ENCODE results near the gene LGALS3BP.

The LGALS3BP gene

DNA sequence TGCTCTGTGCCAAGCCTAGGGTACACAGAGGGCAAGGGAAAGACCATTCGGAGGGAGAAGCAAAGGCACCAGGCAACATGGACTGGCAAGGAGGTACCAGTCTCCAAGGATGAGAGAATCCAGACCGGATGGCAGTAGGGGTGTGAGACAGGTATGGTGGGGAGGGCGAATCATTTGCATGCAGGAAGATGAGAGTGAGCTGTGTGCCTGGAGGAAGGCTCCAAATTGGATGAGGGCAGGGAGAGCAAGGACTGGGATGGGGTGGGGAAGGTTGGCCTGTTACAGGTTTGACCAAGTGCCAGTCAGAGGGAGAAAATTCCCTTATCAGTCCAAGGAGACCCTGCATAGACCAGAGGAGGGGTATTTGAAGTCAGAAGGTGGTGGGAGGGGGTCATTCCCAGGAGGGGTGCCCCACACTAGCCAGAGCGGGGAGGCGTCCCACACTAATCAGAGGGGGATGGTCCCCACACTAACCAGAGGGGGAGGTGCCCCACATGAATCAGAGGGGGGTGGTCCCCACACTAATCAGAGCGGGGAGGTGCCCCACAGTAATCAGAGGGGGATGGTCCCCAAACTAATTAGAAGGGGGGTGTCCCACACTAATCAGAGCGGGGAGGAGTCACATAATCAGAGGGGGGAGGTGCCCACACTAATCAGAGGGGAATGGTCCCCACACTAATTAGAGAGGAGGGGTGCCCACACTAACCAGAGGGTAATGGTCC lies 29.1 kb upstream of the LGALS3BP start:
- Histone ChIP-seq H3K27ac (peak overlapping the region; percentile 66), H3K4me3 (ENCODE audit: low read depth, low read length) (peak overlapping the region; percentile 92), H3K36me3 (replicated peaks) (peaks cover 4% of the 10 kb centered on the region), H3K27me3 (replicated peaks) (no peaks in the 10 kb centered on the region)
- in situ Hi-C loops (cut with HindIII; ENCODE audit: low pct_ligation_motif_present, low sequenced_read_pairs) = no loop called here
- TF ChIP-seq, protein P1, sequence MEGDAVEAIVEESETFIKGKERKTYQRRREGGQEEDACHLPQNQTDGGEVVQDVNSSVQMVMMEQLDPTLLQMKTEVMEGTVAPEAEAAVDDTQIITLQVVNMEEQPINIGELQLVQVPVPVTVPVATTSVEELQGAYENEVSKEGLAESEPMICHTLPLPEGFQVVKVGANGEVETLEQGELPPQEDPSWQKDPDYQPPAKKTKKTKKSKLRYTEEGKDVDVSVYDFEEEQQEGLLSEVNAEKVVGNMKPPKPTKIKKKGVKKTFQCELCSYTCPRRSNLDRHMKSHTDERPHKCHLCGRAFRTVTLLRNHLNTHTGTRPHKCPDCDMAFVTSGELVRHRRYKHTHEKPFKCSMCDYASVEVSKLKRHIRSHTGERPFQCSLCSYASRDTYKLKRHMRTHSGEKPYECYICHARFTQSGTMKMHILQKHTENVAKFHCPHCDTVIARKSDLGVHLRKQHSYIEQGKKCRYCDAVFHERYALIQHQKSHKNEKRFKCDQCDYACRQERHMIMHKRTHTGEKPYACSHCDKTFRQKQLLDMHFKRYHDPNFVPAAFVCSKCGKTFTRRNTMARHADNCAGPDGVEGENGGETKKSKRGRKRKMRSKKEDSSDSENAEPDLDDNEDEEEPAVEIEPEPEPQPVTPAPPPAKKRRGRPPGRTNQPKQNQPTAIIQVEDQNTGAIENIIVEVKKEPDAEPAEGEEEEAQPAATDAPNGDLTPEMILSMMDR (IDR thresholded peaks at IDR 0.05; ENCODE audit: low read depth, low read length, missing control alignments) = no peak
- no peak for DNase-seq

DNA sequence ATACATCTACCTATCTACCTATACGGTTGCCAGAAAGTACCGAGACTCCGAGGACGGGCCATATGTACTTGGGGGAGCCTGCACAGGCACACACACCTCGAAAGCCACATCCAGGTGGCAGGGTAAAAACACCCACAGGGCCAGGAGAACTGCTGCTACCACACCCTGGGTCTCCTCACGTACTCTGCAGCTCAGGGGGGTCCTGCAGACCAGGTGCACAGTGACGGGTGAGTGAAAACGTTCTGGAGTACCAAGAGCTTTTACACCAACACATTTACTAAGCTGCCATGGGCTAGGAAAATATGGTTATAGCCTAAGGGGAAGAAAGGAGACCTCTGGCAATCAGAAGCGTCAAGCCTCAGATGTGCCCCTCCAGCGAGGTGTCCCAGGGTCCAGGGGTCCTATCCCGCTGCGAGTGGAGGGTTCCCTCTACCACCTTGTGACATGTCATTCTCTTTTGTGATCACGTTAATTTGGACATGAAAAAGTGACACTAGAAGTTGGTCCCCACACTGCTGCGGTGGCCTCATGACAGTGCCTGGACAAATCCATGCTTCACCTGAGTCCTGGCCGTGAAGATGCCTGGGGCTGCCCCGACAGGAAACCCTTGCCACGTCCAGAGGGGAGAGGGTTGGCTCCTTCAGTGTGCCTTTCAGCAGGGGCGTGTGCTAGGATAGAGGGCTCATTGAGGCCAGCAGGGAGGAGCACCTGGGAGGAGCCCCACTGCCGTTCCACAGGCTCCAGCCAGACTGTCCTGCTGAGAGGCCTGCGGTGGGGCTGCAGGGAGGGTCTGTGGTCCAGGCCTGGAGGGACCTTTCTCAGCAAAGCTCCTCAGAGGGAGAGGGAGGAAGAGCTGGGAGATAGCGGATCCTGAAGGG lies 28.0 kb upstream of the LGALS3BP start:
- Histone ChIP-seq H3K27me3 (replicated peaks) (no peaks in the 10 kb centered on the region), H3K36me3 (replicated peaks) (peaks cover 4% of the 10 kb centered on the region), H3K4me3 (ENCODE audit: low read depth, low read length) (no peak overlapping the region), H3K27ac (no peak overlapping the region)
- in situ Hi-C loops (cut with HindIII; ENCODE audit: low pct_ligation_motif_present, low sequenced_read_pairs) = no loop called here
- DNase-seq = no peak
- TF ChIP-seq, protein P1 (IDR thresholded peaks at IDR 0.05; ENCODE audit: low read depth, low read length, missing control alignments) = no peak

DNA sequence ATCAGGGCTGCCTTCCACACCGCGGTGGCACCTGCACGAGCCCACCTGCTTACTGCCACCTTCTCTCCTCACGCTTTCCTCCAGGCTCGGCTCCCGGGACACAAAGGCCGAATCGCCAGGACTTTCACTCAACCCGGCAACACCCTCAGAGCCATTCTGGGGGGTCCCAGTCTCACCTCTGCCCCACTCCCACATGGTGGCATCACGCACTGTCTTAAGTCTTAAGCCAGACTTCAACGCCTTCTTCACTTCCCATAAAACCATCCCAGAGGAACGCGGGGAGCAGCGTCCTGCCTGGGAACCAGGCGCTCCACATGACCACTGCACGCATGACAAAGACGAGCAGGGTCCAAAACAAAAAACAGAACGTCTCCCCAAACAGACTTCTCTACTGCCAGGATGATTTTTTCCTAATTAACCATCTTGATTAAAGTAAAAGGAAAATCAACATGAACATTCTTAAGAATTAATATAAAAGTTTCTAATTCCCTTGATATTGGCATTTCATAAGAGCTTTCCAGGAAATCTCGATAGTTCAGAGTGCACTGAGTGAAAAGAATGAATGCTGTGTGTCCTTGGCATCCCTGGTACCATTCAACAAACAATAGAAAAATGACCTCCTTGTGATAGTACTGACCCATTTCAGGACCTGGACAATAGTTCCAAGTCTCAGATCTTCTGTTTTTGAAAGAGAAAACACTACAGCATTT lies 27.2 kb upstream of the LGALS3BP start:
- TF ChIP-seq, protein P1 (IDR thresholded peaks at IDR 0.05; ENCODE audit: low read depth, low read length, missing control alignments) = no peak
- in situ Hi-C loops (cut with HindIII; ENCODE audit: low pct_ligation_motif_present, low sequenced_read_pairs) = no loop called here
- H3K36me3 ChIP-seq (replicated peaks) = peaks cover 4% of the 10 kb centered on the region
- no peak overlapping the region for H3K27ac ChIP-seq
- no peak for DNase-seq
- no peaks in the 10 kb centered on the region for H3K27me3 ChIP-seq (replicated peaks)
- no peak overlapping the region for H3K4me3 ChIP-seq (ENCODE audit: low read depth, low read length)

DNA sequence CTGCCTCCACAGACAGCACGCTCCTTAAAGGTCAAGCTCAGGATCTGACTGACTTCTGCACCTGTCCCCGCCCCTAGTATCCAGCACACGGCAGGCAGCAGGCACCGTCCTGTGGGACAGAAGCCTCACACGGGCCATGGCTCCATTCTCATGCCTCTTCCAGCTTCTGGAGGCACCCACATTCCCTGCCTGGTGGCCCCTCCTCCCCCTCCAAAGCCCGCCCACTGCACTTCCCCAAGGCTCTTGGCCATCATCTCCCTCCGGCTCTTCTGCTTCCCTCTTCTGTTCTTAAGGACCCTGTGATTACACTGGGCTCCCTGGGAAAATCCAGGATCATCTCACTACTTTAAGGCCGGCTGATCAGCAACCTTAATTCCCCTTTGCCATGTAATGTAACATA lies 26.3 kb upstream of the LGALS3BP start:
- Histone ChIP-seq H3K36me3 (replicated peaks) (peaks cover 4% of the 10 kb centered on the region), H3K4me3 (ENCODE audit: low read depth, low read length) (no peak overlapping the region), H3K27ac (no peak overlapping the region), H3K27me3 (replicated peaks) (no peaks in the 10 kb centered on the region)
- in situ Hi-C loops (cut with HindIII; ENCODE audit: low pct_ligation_motif_present, low sequenced_read_pairs) = no loop called here
- DNase-seq = no peak
- TF ChIP-seq, protein P1 (IDR thresholded peaks at IDR 0.05; ENCODE audit: low read depth, low read length, missing control alignments) = no peak

DNA sequence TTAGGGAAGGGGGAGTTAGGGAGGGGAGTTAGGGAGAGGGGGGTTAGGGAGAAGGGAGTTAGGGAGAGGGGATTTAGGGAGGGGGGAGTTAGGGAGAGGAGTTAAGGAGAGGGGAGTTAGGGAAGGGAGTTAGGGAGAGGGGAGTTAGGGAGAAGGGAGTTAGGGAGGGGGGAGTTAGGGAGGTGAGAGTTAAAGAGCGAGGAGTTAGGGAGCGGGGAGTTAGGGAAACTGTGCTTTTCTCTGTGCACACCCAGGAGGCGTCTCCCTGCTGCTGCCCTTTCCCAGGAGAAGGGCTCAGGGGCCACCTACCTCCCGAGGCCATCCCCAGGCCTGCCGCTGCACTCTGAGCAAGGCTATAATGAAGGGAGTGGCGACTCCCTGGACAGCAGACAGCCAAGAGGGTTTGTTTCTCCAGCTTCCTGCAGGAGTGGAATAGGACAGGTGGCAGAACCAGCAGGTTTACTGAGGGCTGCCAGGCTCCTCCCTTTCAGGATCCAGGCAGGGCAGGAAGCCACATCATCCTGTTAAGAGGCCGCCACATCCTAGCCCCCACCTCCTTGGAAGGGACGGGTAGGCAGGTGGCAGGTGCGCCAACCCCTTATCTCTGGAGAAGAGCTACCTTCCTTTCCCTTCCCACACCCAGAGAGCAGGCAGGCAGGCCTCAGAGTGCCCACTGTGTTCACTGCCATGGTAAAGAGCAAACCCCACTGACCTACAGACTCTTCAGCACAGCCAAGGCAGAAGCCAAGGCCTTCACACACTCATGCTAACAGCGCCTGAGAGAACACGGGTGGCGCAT lies 25.5 kb upstream of the LGALS3BP start:
- Histone ChIP-seq H3K36me3 (replicated peaks) (peaks cover 4% of the 10 kb centered on the region), H3K4me3 (ENCODE audit: low read depth, low read length) (no peak overlapping the region), H3K27ac (no peak overlapping the region), H3K27me3 (replicated peaks) (no peaks in the 10 kb centered on the region)
- TF ChIP-seq, protein P1 (IDR thresholded peaks at IDR 0.05; ENCODE audit: low read depth, low read length, missing control alignments) = no peak
- in situ Hi-C loops (cut with HindIII; ENCODE audit: low pct_ligation_motif_present, low sequenced_read_pairs) = no loop called here
- no peak for DNase-seq
